Astrocyte (in vitro differentiated cells and primary cell): Measurements from ENCODE around the gene TBC1D8. TPM values are rescaled to one million over a fixed set of nuclear protein-coding genes. Genes with fewer than 3 reads are reported as not detected.

Experiments used
- DNase-seq: peaks from one replicate; pipeline ENCODE4 v3.0.0-alpha.2; 2010; ENCODE audit warnings: low read depth
- FAIRE-seq: peaks from 2 replicates; lab custom pipeline; 2011; peaks lifted over from hg19 to GRCh38; lab: Jason Lieb, UNC
- H2AFZ ChIP-seq: 2 replicates; pipeline ENCODE4 v1.6.0; 2012; ENCODE audit warnings: low read depth, low read length, inconsistent platforms
- H3K27ac ChIP-seq: 2 replicates; pipeline ENCODE4 v1.5.1; 2011; ENCODE audit warnings: low read depth, low read length, inconsistent platforms
- H3K27me3 ChIP-seq: 2 replicates; pipeline ENCODE4 v1.6.0; 2011; ENCODE audit warnings: low read length, inconsistent platforms; ENCODE audit not compliant: insufficient read depth
- H3K36me3 ChIP-seq: 2 replicates; pipeline ENCODE4 v1.5.1; 2011; ENCODE audit warnings: low read length, inconsistent platforms; ENCODE audit not compliant: insufficient read depth
- H3K4me1 ChIP-seq: 2 replicates; pipeline ENCODE4 v1.5.1; 2011; ENCODE audit warnings: low read length, inconsistent platforms; ENCODE audit not compliant: insufficient read depth
- H3K4me2 ChIP-seq: 2 replicates; pipeline ENCODE4 v1.6.0; 2012; ENCODE audit warnings: low read length, inconsistent platforms
- H3K4me3 ChIP-seq: 2 replicates; pipeline ENCODE4 v1.5.1; 2011; ENCODE audit warnings: low read depth, mild to moderate bottlenecking, low read length, inconsistent platforms; ENCODE audit not compliant: insufficient read depth
- H3K79me2 ChIP-seq: 2 replicates; pipeline ENCODE4 v1.6.0; 2012; ENCODE audit warnings: mild to moderate bottlenecking, low read length, inconsistent platforms; ENCODE audit not compliant: insufficient read depth
- H3K9ac ChIP-seq: 2 replicates; pipeline ENCODE4 v1.6.0; 2012; ENCODE audit warnings: mild to moderate bottlenecking, low read length, inconsistent platforms
- H3K9me3 ChIP-seq: 2 replicates; pipeline ENCODE4 v1.5.1; 2012; ENCODE audit warnings: low read depth, mild to moderate bottlenecking, low read length, inconsistent platforms; ENCODE audit not compliant: insufficient read depth
- H4K20me1 ChIP-seq: 2 replicates; pipeline ENCODE4 v1.6.0; 2012; ENCODE audit warnings: low read length, inconsistent platforms; ENCODE audit not compliant: insufficient read depth
- H3K27ac Mint-ChIP-seq: one replicate; pipeline ENCODE4 v1.8.0; 2021; ENCODE audit warnings: mild to moderate bottlenecking, mixed read lengths; ENCODE audit not compliant: unreplicated experiment
- H3K27me3 Mint-ChIP-seq: one replicate; pipeline ENCODE4 v1.8.0; 2021; ENCODE audit warnings: low read depth, mixed read lengths; ENCODE audit not compliant: unreplicated experiment
- H3K36me3 Mint-ChIP-seq: one replicate; pipeline ENCODE4 v1.8.0; 2021; ENCODE audit warnings: low read depth, mixed read lengths; ENCODE audit not compliant: unreplicated experiment
- H3K4me1 Mint-ChIP-seq: one replicate; pipeline ENCODE4 v1.8.0; 2021; ENCODE audit warnings: low read depth, mixed read lengths; ENCODE audit not compliant: unreplicated experiment
- H3K4me3 Mint-ChIP-seq: one replicate; pipeline ENCODE4 v1.8.0; 2021; ENCODE audit warnings: mild to moderate bottlenecking, moderate library complexity, mixed read lengths; ENCODE audit not compliant: unreplicated experiment
- H3K9me3 Mint-ChIP-seq: one replicate; pipeline ENCODE4 v1.8.0; 2021; ENCODE audit warnings: mild to moderate bottlenecking, mixed read lengths; ENCODE audit not compliant: unreplicated experiment
- CTCF ChIP-seq: IDR thresholded peaks from 2 replicates; pipeline ENCODE4 v1.5.1; 2011; ENCODE audit warnings: low read depth, mild to moderate bottlenecking, inconsistent platforms, low read length, moderate library complexity; ENCODE audit not compliant: insufficient read depth
- EZH2 ChIP-seq: IDR thresholded peaks from 2 replicates; pipeline ENCODE4 v1.6.1; 2012; ENCODE audit warnings: mild to moderate bottlenecking, low read length, inconsistent platforms; ENCODE audit not compliant: insufficient read depth
- total RNA-seq: library from RNA; stranded (reverse); gene quantifications from 2 replicates; pipeline ENCODE4 v1.2.1, GENCODE V29; 2021

The TBC1D8 gene
- total RNA-seq, 1 donor from 2014 or later: 2.4 TPM

- Histone ChIP-seq H3K4me2 (no peak overlapping the region), H3K36me3 (no peaks in the 10 kb centered on the region), H4K20me1 (no peaks in the 10 kb centered on the region), H3K27me3 (no peaks in the 10 kb centered on the region), H3K27ac (no peak overlapping the region), H2AFZ (no peak overlapping the region), H3K79me2 (no peaks in the 10 kb centered on the region), H3K4me3 (no peak overlapping the region), H3K9me3 (no peaks in the 10 kb centered on the region), H3K4me1 (no peaks in the 10 kb centered on the region), H3K9ac (no peak overlapping the region)
- Mint-ChIP-seq H3K27ac (no peak overlapping the region), H3K9me3 (no peaks in the 10 kb centered on the region), H3K4me1 (peaks cover 2% of the 10 kb centered on the region), H3K4me3 (no peak overlapping the region), H3K36me3 (no peaks in the 10 kb centered on the region), H3K27me3 (no peaks in the 10 kb centered on the region)
- TF ChIP-seq EZH2 (no peak), CTCF (no peak)
- no peak for DNase-seq
- FAIRE-seq: no peak
These were observed 111.1 kb downstream of the TBC1D8 start for GRCh38 chr2:101040072-101040471.

GRCh38 chr2:101038455-101039255 is 112.5 kb downstream of the TBC1D8 start:
- no peak overlapping the region for H3K4me2 ChIP-seq
- H3K9ac ChIP-seq: no peak overlapping the region
- Mint-ChIP-seq H3K27ac (no peak overlapping the region), H3K27me3 (no peaks in the 10 kb centered on the region), H3K4me1 (peaks cover 2% of the 10 kb centered on the region), H3K36me3 (no peaks in the 10 kb centered on the region), H3K9me3 (no peaks in the 10 kb centered on the region), H3K4me3 (no peak overlapping the region)
- no peak overlapping the region for H3K4me3 ChIP-seq
- H3K27ac ChIP-seq: no peak overlapping the region
- FAIRE-seq (no peak), DNase-seq (no peak)
- no peaks in the 10 kb centered on the region for H3K4me1 ChIP-seq
- no peaks in the 10 kb centered on the region for H4K20me1 ChIP-seq
- TF ChIP-seq EZH2: no peak
- TF ChIP-seq CTCF: peak; percentile 17
- H3K36me3 ChIP-seq: no peaks in the 10 kb centered on the region
- no peaks in the 10 kb centered on the region for H3K27me3 ChIP-seq
- H3K9me3 ChIP-seq: no peaks in the 10 kb centered on the region
- no peaks in the 10 kb centered on the region for H3K79me2 ChIP-seq
- H2AFZ ChIP-seq: no peak overlapping the region

- Mint-ChIP-seq H3K27ac (no peak overlapping the region), H3K4me3 (no peak overlapping the region), H3K36me3 (no peaks in the 10 kb centered on the region), H3K27me3 (peaks cover 2% of the 10 kb centered on the region), H3K9me3 (no peaks in the 10 kb centered on the region), H3K4me1 (peaks cover 2% of the 10 kb centered on the region)
- Histone ChIP-seq H3K27ac (no peak overlapping the region), H3K36me3 (no peaks in the 10 kb centered on the region), H3K9me3 (no peaks in the 10 kb centered on the region), H4K20me1 (no peaks in the 10 kb centered on the region), H3K27me3 (no peaks in the 10 kb centered on the region), H2AFZ (no peak overlapping the region), H3K79me2 (no peaks in the 10 kb centered on the region), H3K4me2 (no peak overlapping the region), H3K4me1 (no peaks in the 10 kb centered on the region), H3K4me3 (no peak overlapping the region), H3K9ac (no peak overlapping the region)
- FAIRE-seq: no peak
- TF ChIP-seq EZH2 (no peak), CTCF (no peak)
- DNase-seq: no peak
These were observed 113.9 kb downstream of the TBC1D8 start for GRCh38 chr2:101037161-101037755.
